IMR-90 (cell line): ENCODE measurements around the gene DOK3. TPM values are rescaled to one million over a fixed set of nuclear protein-coding genes. Genes with fewer than 3 reads are reported as not detected.

ENCODE experiments used
- ATAC-seq: fragments of 200-7000 bp; cut with Tn5 transposase; 2 replicates; pipeline ENCODE4 v1.9.1; 2020; ENCODE audit warnings: low read depth, mild to moderate bottlenecking, moderate library complexity
- BruUV-seq: library from RNA; stranded (reverse); fragments of 400-500 nt; replicated peaks from 2 replicates; lab custom pipeline; 2021; lab: Mats Ljungman, UMichigan
- CTCF ChIA-PET: fragments of 300-600 bp; formaldehyde crosslinking; extraction: SDS; loops from one replicate; lab custom pipeline; 2021; ENCODE audit warnings: antibody characterized with exemption; lab: Yijun Ruan, JAX
- POLR2A ChIA-PET: fragments of 300-600 bp; sonication (Branson Sonifier 250); formaldehyde crosslinking; loops from one replicate; lab custom pipeline; 2022; ENCODE audit warnings: antibody characterized with exemption; ENCODE audit not compliant: unreplicated experiment; lab: Charles Lee
- DNase-seq: peaks from one replicate; pipeline ENCODE4 v3.0.0; 2013
- H2AFZ ChIP-seq: replicated peaks from 2 replicates; pipeline ENCODE3; 2013; ENCODE audit warnings: low read length, mild to moderate bottlenecking; ENCODE audit not compliant: poor library complexity
- H2AK5ac ChIP-seq: 2 replicates; pipeline ENCODE4 v1.6.1; 2013; ENCODE audit warnings: low read depth, low read length, inconsistent platforms
- H2AK9ac ChIP-seq: replicated peaks from 2 replicates; pipeline ENCODE3; 2013; ENCODE audit warnings: mild to moderate bottlenecking, low read depth, low read length, moderate library complexity; ENCODE audit not compliant: poor library complexity
- H2BK120ac ChIP-seq: 2 replicates; pipeline ENCODE4 v1.6.1; 2013; ENCODE audit warnings: low read depth, low read length, inconsistent platforms
- H2BK15ac ChIP-seq: 3 replicates; pipeline ENCODE4 v1.6.1; 2013; ENCODE audit warnings: low read depth, low read length, inconsistent platforms
- H2BK20ac ChIP-seq: 2 replicates; pipeline ENCODE4 v1.6.1; 2013; ENCODE audit warnings: low read depth, mild to moderate bottlenecking, inconsistent platforms, low read length, moderate library complexity
- H2BK5ac ChIP-seq: 2 replicates; pipeline ENCODE4 v1.6.1; 2013; ENCODE audit warnings: mild to moderate bottlenecking, low read depth, low read length, inconsistent platforms; ENCODE audit not compliant: poor library complexity, severe bottlenecking
- H3K14ac ChIP-seq: replicated peaks from 2 replicates; pipeline ENCODE4 v1.6.1; 2013; ENCODE audit warnings: low read depth, low read length, inconsistent platforms
- H3K18ac ChIP-seq: 2 replicates; pipeline ENCODE4 v1.6.1; 2013; ENCODE audit warnings: low read depth, low read length, control low read depth
- H3K23ac ChIP-seq: 2 replicates; pipeline ENCODE4 v1.6.1; 2013; ENCODE audit warnings: low read depth, low read length, inconsistent platforms
- H3K27ac ChIP-seq: 2 replicates; pipeline ENCODE4 v1.5.1; 2013; ENCODE audit warnings: mild to moderate bottlenecking, control low read depth, low read length; ENCODE audit not compliant: insufficient read depth
- H3K27me3 ChIP-seq: 2 replicates; pipeline ENCODE4 v1.6.1; 2013; ENCODE audit warnings: low read length; ENCODE audit not compliant: control insufficient read depth, insufficient read depth
- H3K36me3 ChIP-seq: 2 replicates; pipeline ENCODE4 v1.6.1; 2013; ENCODE audit warnings: low read length, mixed read lengths; ENCODE audit not compliant: control insufficient read depth, insufficient read depth
- H3K4ac ChIP-seq: 2 replicates; pipeline ENCODE4 v1.6.1; 2013; ENCODE audit warnings: low read depth, low read length, inconsistent platforms
- H3K4me1 ChIP-seq: 2 replicates; pipeline ENCODE4 v1.6.1; 2013; ENCODE audit warnings: low read length, mixed read lengths; ENCODE audit not compliant: control insufficient read depth, insufficient read depth
- H3K4me2 ChIP-seq: 2 replicates; pipeline ENCODE4 v1.6.1; 2013; ENCODE audit warnings: low read depth, mild to moderate bottlenecking, control low read depth, low read length, moderate library complexity
- H3K4me3 ChIP-seq: 2 replicates; pipeline ENCODE4 v1.5.1; 2013; ENCODE audit warnings: low read depth, mild to moderate bottlenecking, control low read depth, low read length, moderate library complexity; ENCODE audit not compliant: insufficient read depth
- H3K56ac ChIP-seq: 2 replicates; pipeline ENCODE4 v1.6.1; 2013; ENCODE audit warnings: low read length, inconsistent platforms; ENCODE audit not compliant: insufficient read depth; ENCODE audit errors: extremely low read depth
- H3K79me1 ChIP-seq, 2 experiments: 2 replicates each; pipeline ENCODE4 v1.6.1; 2013; ENCODE audit warnings: low read length in 2 of 2, inconsistent platforms in 1 of 2, low read depth in 1 of 2
- H3K9ac ChIP-seq: 2 replicates; pipeline ENCODE4 v1.6.1; 2013; ENCODE audit warnings: low read depth, low read length, control low read depth
- H3K9me1 ChIP-seq: 2 replicates; pipeline ENCODE4 v1.6.1; 2013; ENCODE audit warnings: low read length, inconsistent platforms; ENCODE audit not compliant: insufficient read depth
- H3K9me3 ChIP-seq: 2 replicates; pipeline ENCODE4 v1.6.1; 2013; ENCODE audit warnings: low read length; ENCODE audit not compliant: control insufficient read depth, insufficient read depth
- H4K20me1 ChIP-seq: 2 replicates; pipeline ENCODE4 v1.6.1; 2013; ENCODE audit warnings: low read length, inconsistent platforms; ENCODE audit not compliant: insufficient read depth
- H4K5ac ChIP-seq: 2 replicates; pipeline ENCODE4 v1.6.1; 2013; ENCODE audit warnings: mild to moderate bottlenecking, low read depth, low read length, control low read depth
- H4K8ac ChIP-seq, 2 experiments: 2 replicates each; pipeline ENCODE4 v1.6.1; 2013; ENCODE audit warnings: low read depth in 2 of 2, low read length in 2 of 2, control low read depth in 1 of 2, inconsistent platforms in 1 of 2
- H4K91ac ChIP-seq: 2 replicates; pipeline ENCODE4 v1.6.1; 2013; ENCODE audit warnings: low read depth, low read length, inconsistent platforms; ENCODE audit not compliant: insufficient read depth
- BHLHE40 ChIP-seq: fragments of 150-350 bp; IDR thresholded peaks from 2 replicates; pipeline ENCODE4 v1.6.1; 2016; ENCODE audit warnings: mild to moderate bottlenecking, low read depth, low read length
- CEBPB ChIP-seq: IDR thresholded peaks from 2 replicates; pipeline ENCODE4 v1.6.1; 2012; ENCODE audit warnings: low read depth, low read length, improper control_type of control experiment
- CHD1 ChIP-seq: IDR thresholded peaks from 2 replicates; pipeline ENCODE4 v1.6.1; 2012; ENCODE audit warnings: low read depth, low read length, improper control_type of control experiment
- CTCF ChIP-seq: conservative IDR thresholded peaks from 2 replicates; pipeline ENCODE4 v1.5.1; 2012; ENCODE audit warnings: mild to moderate bottlenecking, low read depth, low read length, improper control_type of control experiment
- FOS ChIP-seq: fragments of 150-350 bp; IDR thresholded peaks from 2 replicates; pipeline ENCODE4 v1.6.1; 2016; ENCODE audit warnings: low read depth, low read length
- MAFK ChIP-seq: IDR thresholded peaks from 2 replicates; pipeline ENCODE4 v1.6.1; 2012; ENCODE audit warnings: low read depth, low read length, improper control_type of control experiment
- MAZ ChIP-seq: IDR thresholded peaks from 2 replicates; pipeline ENCODE4 v1.6.1; 2012; ENCODE audit warnings: low read depth, mild to moderate bottlenecking, low read length, improper control_type of control experiment, moderate library complexity, borderline replicate concordance
- NFE2L2 ChIP-seq: fragments of 150-350 bp; IDR thresholded peaks from 2 replicates; pipeline ENCODE4 v1.6.1; 2016; ENCODE audit warnings: low read depth, mild to moderate bottlenecking, low read length
- POLR2A ChIP-seq: IDR thresholded peaks from 2 replicates; pipeline ENCODE4 v1.6.1; 2012; ENCODE audit warnings: mild to moderate bottlenecking, low read depth, low read length
- RAD21 ChIP-seq: IDR thresholded peaks from 2 replicates; pipeline ENCODE4 v1.6.1; 2012; ENCODE audit warnings: low read length, improper control_type of control experiment
- RCOR1 ChIP-seq: IDR thresholded peaks from 2 replicates; pipeline ENCODE4 v1.6.1; 2012; ENCODE audit warnings: mild to moderate bottlenecking, low read length, improper control_type of control experiment; ENCODE audit not compliant: insufficient replicate concordance
- RFX5 ChIP-seq: IDR thresholded peaks from 2 replicates; pipeline ENCODE4 v1.8.0; 2012; ENCODE audit warnings: low read depth, mild to moderate bottlenecking, low read length, moderate library complexity
- SMC3 ChIP-seq: fragments of 150-350 bp; IDR thresholded peaks from 2 replicates; pipeline ENCODE4 v1.6.1; 2016; ENCODE audit warnings: low read depth, mild to moderate bottlenecking, antibody characterized with exemption, low read length, moderate library complexity
- WGBS, 2 experiments: methylation state at CpG; one replicate each; pipeline versions ENCODE4 v1.1.5 to v1.1.7; 2013; ENCODE audit warnings: missing lambda C conversion rate in 2 of 2; ENCODE audit not compliant: insufficient read length in 1 of 2; ENCODE audit errors: extremely low coverage in 2 of 2; 5-methylcytosine and 5-hydroxymethylcytosine counted together
- dilution Hi-C: fragments of 300-500 bp; cut with HindIII; formaldehyde crosslinking; loops from one replicate; pipeline ENCODE4 v1.14.3; 2018; ENCODE audit warnings: low sequenced_read_pairs; ENCODE audit not compliant: unreplicated experiment
- in situ Hi-C: fragments of 300-500 bp; cut with MboI; formaldehyde crosslinking; loops from 3 replicates; pipeline ENCODE4 v1.14.3; 2019; ENCODE audit warnings: low sequenced_read_pairs, inconsistent platforms, mixed read lengths
- intact Hi-C: fragments of 100-400 bp; cut with micrococcal nuclease; formaldehyde crosslinking; loops from 2 replicates; pipeline ENCODE4 v1.10.0; 2022
- polyA plus RNA-seq, 3 experiments: library from polyadenylated mRNA; depleted of rRNA; stranded (reverse); fragments of >200 nt; gene quantifications; 2 replicates each; pipeline ENCODE4 v1.2.3, GENCODE V29; 2012; ENCODE audit warnings: low replicate concordance in 1 of 3
- total RNA-seq: library from RNA; depleted of rRNA; stranded (reverse); fragments of >200 nt; gene quantifications from 2 replicates; pipeline ENCODE4 v1.2.3, GENCODE V29; 2012
- TF ChIP-seq, protein P1 (sequence below): fragments of 150-350 bp; IDR thresholded peaks from 2 replicates; pipeline ENCODE4 v1.6.1; 2017; ENCODE audit warnings: mild to moderate bottlenecking, antibody characterized with exemption, low read length, low read depth

The DOK3 gene
- total and polyA plus RNA-seq, 2 of the 4 experiments (the other 2 are of a cell fraction) = 0.54 to 3.9 TPM

- no TSS peak for BruUV-seq
- peaks cover 24% of the 10 kb centered on the region for H3K4me1 ChIP-seq
- no peak overlapping the region; the same call in 1 of the 2 replicates for H2BK20ac ChIP-seq
- CTCF ChIA-PET = no interaction called here
- H3K23ac ChIP-seq = peak overlapping the region; percentile 21; the same call in 1 of the 2 replicates
- peaks cover 13% of the 10 kb centered on the region for H3K9me1 ChIP-seq
- H3K56ac ChIP-seq = no peak overlapping the region
- H3K4me3 ChIP-seq = no peak overlapping the region
- POLR2A ChIA-PET = interaction anchor here (1.0 kb wide), 1 partner anchor 19 kb away, joined by 3 read pairs; the partner anchor contains the start of gene PDLIM7
- no peak overlapping the region for H3K4me2 ChIP-seq
- H3K27me3 ChIP-seq = no peaks in the 10 kb centered on the region
- dilution Hi-C loops (no loop called here), intact Hi-C loops (no loop called here), in situ Hi-C loops (no loop called here)
- H3K18ac ChIP-seq = no peak overlapping the region
- H3K9ac ChIP-seq = no peak overlapping the region
- 0 out of 2 replicates have a peak overlapping the region, but pooled peaks have one; percentile 32 for H2BK120ac ChIP-seq
- peak overlapping the region; percentile 49; the same call in 1 of the 2 replicates for H2AK5ac ChIP-seq
- peak overlapping the region; percentile 16; the same call in 1 of the 2 replicates for H3K14ac ChIP-seq
- peaks cover 3 to 28% of the 10 kb centered on the region in 2 experiments for H3K79me1 ChIP-seq
- peak overlapping the region; percentile 74 for H2AK9ac ChIP-seq
- H2BK15ac ChIP-seq = no peak overlapping the region
- H4K5ac ChIP-seq = 0 out of 2 replicates have a peak overlapping the region, but pooled peaks have one; percentile 3
- peak overlapping the region; percentile 7 to 44; a peak in 2 of 4 replicates for H4K8ac ChIP-seq
- peak overlapping the region; percentile 5; the same call in 1 of the 2 replicates for H4K91ac ChIP-seq
- H3K4ac ChIP-seq = peak overlapping the region; percentile 43
- ATAC-seq (peak; percentile 2), DNase-seq (peak; percentile 66)
- H2AFZ ChIP-seq = no peak overlapping the region
- WGBS, 2 experiments = 40% methylated on average over 12 of the region's 18 CpGs; no CpG with 5 or more reads in 1 of the 2 experiments
- peak overlapping the region; percentile 40 for H2BK5ac ChIP-seq
- H4K20me1 ChIP-seq = peaks cover 59% of the 10 kb centered on the region
- peaks cover 36% of the 10 kb centered on the region for H3K36me3 ChIP-seq
- H3K9me3 ChIP-seq = no peaks in the 10 kb centered on the region
- peak overlapping the region; percentile 28; the same call in 1 of the 2 replicates for H3K27ac ChIP-seq
- no peak for TF ChIP-seq SMC3
- TF ChIP-seq FOS = no peak
- TF ChIP-seq, protein P1, sequence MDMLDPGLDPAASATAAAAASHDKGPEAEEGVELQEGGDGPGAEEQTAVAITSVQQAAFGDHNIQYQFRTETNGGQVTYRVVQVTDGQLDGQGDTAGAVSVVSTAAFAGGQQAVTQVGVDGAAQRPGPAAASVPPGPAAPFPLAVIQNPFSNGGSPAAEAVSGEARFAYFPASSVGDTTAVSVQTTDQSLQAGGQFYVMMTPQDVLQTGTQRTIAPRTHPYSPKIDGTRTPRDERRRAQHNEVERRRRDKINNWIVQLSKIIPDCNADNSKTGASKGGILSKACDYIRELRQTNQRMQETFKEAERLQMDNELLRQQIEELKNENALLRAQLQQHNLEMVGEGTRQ = 0 out of 2 replicates have a peak, but pooled peaks have one; percentile 2
- TF ChIP-seq CTCF = no peak
- TF ChIP-seq NFE2L2 = no peak
- TF ChIP-seq MAFK = no peak
- TF ChIP-seq RAD21 = no peak
- TF ChIP-seq RCOR1 = no peak
- TF ChIP-seq MAZ = peak; percentile 26; the same call in 1 of the 2 replicates
- peak; percentile 29; the same call in 1 of the 2 replicates for TF ChIP-seq POLR2A
- TF ChIP-seq BHLHE40 = no peak
- TF ChIP-seq CEBPB = peak; percentile 96
- TF ChIP-seq CHD1 = no peak
- no peak for TF ChIP-seq RFX5
Measured at GRCh38 chr5:177478711-177479646, 30.6 kb downstream of the DOK3 start.
